WERI-Rb-1 (cell line): ENCODE data around the gene CMSS1.
A peak's percentile ranks its signal among the peaks of the same experiment; 100 is the strongest.

Experiments used
- DNase-seq: peaks from one replicate; pipeline ENCODE4 v3.0.0-alpha.2; 2020
- H3K27ac ChIP-seq: fragments of 250-450 bp; sonication (Bioruptor Pico); 2 replicates; pipeline ENCODE4 v1.5.1; 2020; ENCODE audit warnings: mild to moderate bottlenecking, moderate library complexity
- H3K27me3 ChIP-seq: fragments of 250-450 bp; sonication (Bioruptor Pico); 2 replicates; pipeline ENCODE4 v1.5.1; 2021; ENCODE audit warnings: mild to moderate bottlenecking, low read depth, moderate library complexity; ENCODE audit not compliant: insufficient read depth, severe bottlenecking
- H3K36me3 ChIP-seq: fragments of 250-450 bp; sonication (Bioruptor Pico); 2 replicates; pipeline ENCODE4 v1.5.1; 2020; ENCODE audit warnings: mild to moderate bottlenecking, moderate library complexity
- H3K4me3 ChIP-seq: 2 replicates; pipeline ENCODE4 v1.5.1; 2011; ENCODE audit warnings: low read depth, mild to moderate bottlenecking, control low read depth, low read length
- H3K9me3 ChIP-seq: fragments of 250-450 bp; sonication (Bioruptor Pico); 2 replicates; pipeline ENCODE4 v1.5.1; 2021; ENCODE audit warnings: mild to moderate bottlenecking, moderate library complexity; ENCODE audit not compliant: severe bottlenecking
- TF ChIP-seq, protein P1 (sequence below): IDR thresholded peaks from 2 replicates; pipeline ENCODE4 v1.5.1; 2011; ENCODE audit warnings: low read depth, mild to moderate bottlenecking, control low read depth, inconsistent platforms, low read length

CMSS1 gene

DNA sequence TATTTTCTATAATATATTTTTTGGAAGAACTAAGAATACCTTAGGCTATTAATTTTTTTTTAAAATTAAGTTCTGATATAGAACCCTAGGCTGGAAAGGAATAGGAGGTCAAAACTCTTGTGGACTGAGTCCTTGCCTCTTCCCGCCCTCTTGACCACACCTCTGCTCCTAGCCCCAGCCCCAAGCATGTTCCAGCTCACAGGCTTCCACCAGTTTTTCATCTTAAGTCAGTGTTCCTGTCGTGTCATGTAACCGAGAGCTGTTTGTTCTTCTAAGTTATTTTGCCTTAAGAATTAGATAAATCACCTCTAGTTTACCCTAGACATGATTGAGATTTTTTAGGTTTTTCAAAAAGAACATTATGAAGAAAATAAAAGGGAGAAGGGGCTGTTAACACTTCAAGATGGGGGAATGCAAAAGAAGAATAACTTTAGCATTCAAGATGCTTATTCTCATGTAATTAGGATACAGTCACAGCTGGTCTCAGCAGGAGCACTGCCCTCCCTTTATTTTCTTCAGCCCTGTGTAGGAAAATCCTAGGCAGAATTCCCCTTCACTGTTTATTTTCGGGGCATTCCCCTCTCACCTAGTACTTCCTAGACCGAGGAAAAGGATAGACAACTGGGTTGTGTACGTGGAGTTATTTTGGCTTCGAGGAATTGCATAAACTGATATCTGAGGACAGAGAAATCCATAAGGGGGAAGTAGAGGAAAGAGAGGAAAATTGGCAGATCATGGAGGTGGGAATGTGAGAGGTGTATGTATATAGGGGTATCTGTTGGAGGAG, 110.2 kb downstream of the CMSS1 start:
- Histone ChIP-seq H3K27ac (no peak overlapping the region), H3K36me3 (peaks cover 1% of the 10 kb centered on the region; the same call in 1 of the 2 replicates)

GRCh38 chr3:99928771-99929744, 111.4 kb downstream of the CMSS1 start:
- H3K4me3 ChIP-seq = no peak overlapping the region
- TF ChIP-seq, protein P1, sequence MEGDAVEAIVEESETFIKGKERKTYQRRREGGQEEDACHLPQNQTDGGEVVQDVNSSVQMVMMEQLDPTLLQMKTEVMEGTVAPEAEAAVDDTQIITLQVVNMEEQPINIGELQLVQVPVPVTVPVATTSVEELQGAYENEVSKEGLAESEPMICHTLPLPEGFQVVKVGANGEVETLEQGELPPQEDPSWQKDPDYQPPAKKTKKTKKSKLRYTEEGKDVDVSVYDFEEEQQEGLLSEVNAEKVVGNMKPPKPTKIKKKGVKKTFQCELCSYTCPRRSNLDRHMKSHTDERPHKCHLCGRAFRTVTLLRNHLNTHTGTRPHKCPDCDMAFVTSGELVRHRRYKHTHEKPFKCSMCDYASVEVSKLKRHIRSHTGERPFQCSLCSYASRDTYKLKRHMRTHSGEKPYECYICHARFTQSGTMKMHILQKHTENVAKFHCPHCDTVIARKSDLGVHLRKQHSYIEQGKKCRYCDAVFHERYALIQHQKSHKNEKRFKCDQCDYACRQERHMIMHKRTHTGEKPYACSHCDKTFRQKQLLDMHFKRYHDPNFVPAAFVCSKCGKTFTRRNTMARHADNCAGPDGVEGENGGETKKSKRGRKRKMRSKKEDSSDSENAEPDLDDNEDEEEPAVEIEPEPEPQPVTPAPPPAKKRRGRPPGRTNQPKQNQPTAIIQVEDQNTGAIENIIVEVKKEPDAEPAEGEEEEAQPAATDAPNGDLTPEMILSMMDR = 0 out of 2 replicates have a peak, but pooled peaks have one; percentile 18
- no peaks in the 10 kb centered on the region for H3K27me3 ChIP-seq
- H3K27ac ChIP-seq = no peak overlapping the region
- no peak for DNase-seq
- H3K36me3 ChIP-seq = peaks cover 6% of the 10 kb centered on the region; the same call in 1 of the 2 replicates
- H3K9me3 ChIP-seq = no peaks in the 10 kb centered on the region

More for the DNA sequence above, 110.2 kb downstream of the CMSS1 start:
- H3K4me3 ChIP-seq = no peak overlapping the region
- TF ChIP-seq, protein P1 = no peak
- no peak for DNase-seq
- no peaks in the 10 kb centered on the region for H3K27me3 ChIP-seq
- no peaks in the 10 kb centered on the region for H3K9me3 ChIP-seq

DNA sequence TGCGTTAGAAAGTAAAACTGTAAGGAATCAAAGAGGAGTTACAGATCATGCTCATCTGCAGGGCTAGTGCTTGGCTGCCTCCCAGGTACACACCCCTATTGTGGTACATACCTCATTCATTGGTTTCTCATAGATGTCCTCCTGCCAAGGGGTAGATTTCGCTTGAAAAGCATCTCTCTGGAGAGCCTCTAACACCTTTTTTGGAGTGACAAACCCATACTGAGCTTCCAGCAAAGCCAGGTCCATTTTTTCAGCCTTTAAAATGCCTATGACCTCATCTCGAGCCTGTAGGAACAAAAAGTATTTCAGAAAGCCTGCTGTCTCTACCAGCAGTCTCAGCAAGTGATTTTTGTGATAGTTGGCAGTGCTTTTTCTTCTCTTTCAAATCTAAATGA, 112.1 kb downstream of the CMSS1 start:
- no peak overlapping the region for H3K27ac ChIP-seq
- H3K9me3 ChIP-seq = no peaks in the 10 kb centered on the region
- no peaks in the 10 kb centered on the region for H3K27me3 ChIP-seq
- H3K4me3 ChIP-seq = no peak overlapping the region
- TF ChIP-seq, protein P1 = no peak
- DNase-seq = no peak
- peaks cover 6% of the 10 kb centered on the region; the same call in 1 of the 2 replicates for H3K36me3 ChIP-seq

- Histone ChIP-seq H3K9me3 (no peaks in the 10 kb centered on the region), H3K27ac (no peak overlapping the region), H3K4me3 (no peak overlapping the region), H3K27me3 (no peaks in the 10 kb centered on the region), H3K36me3 (peaks cover 6% of the 10 kb centered on the region; the same call in 1 of the 2 replicates)
- TF ChIP-seq, protein P1 = no peak
- no peak for DNase-seq
These were observed 113.4 kb downstream of the CMSS1 start for GRCh38 chr3:99931059-99931458.

GRCh38 chr3:99933971-99934750, 116.5 kb downstream of the CMSS1 start:
- Histone ChIP-seq H3K27me3 (no peaks in the 10 kb centered on the region), H3K27ac (no peak overlapping the region), H3K9me3 (no peaks in the 10 kb centered on the region), H3K4me3 (no peak overlapping the region), H3K36me3 (peaks cover 6% of the 10 kb centered on the region; the same call in 1 of the 2 replicates)
- no peak for DNase-seq
- TF ChIP-seq, protein P1 = no peak
